ENCODE measurements around the gene BAHD1. TPM values are rescaled to one million over a fixed set of nuclear protein-coding genes. Genes with fewer than 3 reads are reported as not detected.
A peak's percentile ranks its signal among the peaks of the same experiment; 100 is the strongest.

Gene BAHD1
- total RNA-seq, 1 donor from 2014 or later = 15.7 TPM

- no peak for TF ChIP-seq CTCF (IDR thresholded peaks at IDR 0.05; ENCODE audit: insufficient read depth, low read length, poor library complexity, severe bottlenecking)
- Histone ChIP-seq H3K4me3 (ENCODE audit: low read depth, low read length) (peak overlapping the region; percentile 74), H3K27me3 (ENCODE audit: control insufficient read depth, insufficient read depth, low read length) (no peaks in the 10 kb centered on the region), H3K36me3 (ENCODE audit: control insufficient read depth, insufficient read depth, low read length) (no peaks in the 10 kb centered on the region)
- DNase-seq (ENCODE audit: low read depth) = no peak
These were observed 31.5 kb downstream of the BAHD1 start for GRCh38 chr15:40472171-40472727.

GRCh38 chr15:40474581-40474980 lies 33.8 kb downstream of the BAHD1 start:
- no peak for DNase-seq (ENCODE audit: low read depth)
- TF ChIP-seq CTCF (IDR thresholded peaks at IDR 0.05; ENCODE audit: insufficient read depth, low read length, poor library complexity, severe bottlenecking) = no peak
- peaks cover 8% of the 10 kb centered on the region for H3K27me3 ChIP-seq (ENCODE audit: control insufficient read depth, insufficient read depth, low read length)
- H3K4me3 ChIP-seq (ENCODE audit: low read depth, low read length) = no peak overlapping the region
- no peaks in the 10 kb centered on the region for H3K36me3 ChIP-seq (ENCODE audit: control insufficient read depth, insufficient read depth, low read length)

GRCh38 chr15:40477642-40478327 lies 37.0 kb downstream of the BAHD1 start:
- TF ChIP-seq CTCF (IDR thresholded peaks at IDR 0.05; ENCODE audit: insufficient read depth, low read length, poor library complexity, severe bottlenecking) = no peak
- DNase-seq (ENCODE audit: low read depth) = no peak
- Histone ChIP-seq H3K4me3 (ENCODE audit: low read depth, low read length) (no peak overlapping the region), H3K27me3 (ENCODE audit: control insufficient read depth, insufficient read depth, low read length) (peaks cover 11% of the 10 kb centered on the region), H3K36me3 (ENCODE audit: control insufficient read depth, insufficient read depth, low read length) (no peaks in the 10 kb centered on the region)

GRCh38 chr15:40479024-40479423 lies 38.3 kb downstream of the BAHD1 start:
- TF ChIP-seq CTCF (IDR thresholded peaks at IDR 0.05; ENCODE audit: insufficient read depth, low read length, poor library complexity, severe bottlenecking) = no peak
- no peak for DNase-seq (ENCODE audit: low read depth)
- Histone ChIP-seq H3K4me3 (ENCODE audit: low read depth, low read length) (no peak overlapping the region), H3K27me3 (ENCODE audit: control insufficient read depth, insufficient read depth, low read length) (peaks cover 11% of the 10 kb centered on the region), H3K36me3 (ENCODE audit: control insufficient read depth, insufficient read depth, low read length) (no peaks in the 10 kb centered on the region)

- Histone ChIP-seq H3K36me3 (ENCODE audit: control insufficient read depth, insufficient read depth, low read length) (no peaks in the 10 kb centered on the region), H3K4me3 (ENCODE audit: low read depth, low read length) (no peak overlapping the region), H3K27me3 (ENCODE audit: control insufficient read depth, insufficient read depth, low read length) (peaks cover 11% of the 10 kb centered on the region)
- no peak for DNase-seq (ENCODE audit: low read depth)
- no peak for TF ChIP-seq CTCF (IDR thresholded peaks at IDR 0.05; ENCODE audit: insufficient read depth, low read length, poor library complexity, severe bottlenecking)
These were observed 40.8 kb downstream of the BAHD1 start for GRCh38 chr15:40481341-40482074.

Measured in kidney epithelial cell (primary cell).